IPS-11a (cell line): ENCODE data around the gene ACYP2.

Experiments used
- H3K4me3 ChIP-seq: one replicate; pipeline ENCODE4 v1.5.1; 2013; ENCODE audit warnings: low read depth, low read length, control low read depth

ACYP2 gene

GRCh38 chr2:54149638-54150441 is 34.4 kb downstream of the ACYP2 start:
- no peak overlapping the region for H3K4me3 ChIP-seq

- H3K4me3 ChIP-seq, result no peak overlapping the region
Observed at GRCh38 chr2:54158311-54158710, 42.9 kb downstream of the ACYP2 start.

GRCh38 chr2:54161660-54162424 is 46.4 kb downstream of the ACYP2 start:
- no peak overlapping the region for H3K4me3 ChIP-seq

- H3K4me3 ChIP-seq, result no peak overlapping the region
Observed at GRCh38 chr2:54164106-54164505, 48.7 kb downstream of the ACYP2 start.

GRCh38 chr2:54166121-54166773 is 50.8 kb downstream of the ACYP2 start:
- H3K4me3 ChIP-seq, result no peak overlapping the region

- H3K4me3 ChIP-seq, result no peak overlapping the region
Observed at GRCh38 chr2:54176577-54176976, 61.2 kb downstream of the ACYP2 start.

- no peak overlapping the region for H3K4me3 ChIP-seq
Observed at GRCh38 chr2:54183281-54183680, 67.9 kb downstream of the ACYP2 start.

- no peak overlapping the region for H3K4me3 ChIP-seq
Observed at GRCh38 chr2:54183972-54184371, 68.6 kb downstream of the ACYP2 start.

- H3K4me3 ChIP-seq, result no peak overlapping the region
Observed at GRCh38 chr2:54185105-54185504, 69.7 kb downstream of the ACYP2 start.

- no peak overlapping the region for H3K4me3 ChIP-seq
Observed at GRCh38 chr2:54187331-54187730, 71.9 kb downstream of the ACYP2 start.

- H3K4me3 ChIP-seq, result no peak overlapping the region
Observed at GRCh38 chr2:54189539-54189938, 74.1 kb downstream of the ACYP2 start.

- no peak overlapping the region for H3K4me3 ChIP-seq
Observed at GRCh38 chr2:54191361-54192135, 76.1 kb downstream of the ACYP2 start.

GRCh38 chr2:54194761-54195750 is 79.6 kb downstream of the ACYP2 start:
- H3K4me3 ChIP-seq, result no peak overlapping the region

GRCh38 chr2:54196646-54197045 is 81.2 kb downstream of the ACYP2 start:
- no peak overlapping the region for H3K4me3 ChIP-seq

- H3K4me3 ChIP-seq, result no peak overlapping the region
Observed at GRCh38 chr2:54204476-54204875, 89.1 kb downstream of the ACYP2 start.

GRCh38 chr2:54206596-54206995 is 91.2 kb downstream of the ACYP2 start:
- H3K4me3 ChIP-seq, result no peak overlapping the region

GRCh38 chr2:54207666-54208195 is 92.3 kb downstream of the ACYP2 start:
- H3K4me3 ChIP-seq, result no peak overlapping the region

GRCh38 chr2:54208364-54209240 is 93.2 kb downstream of the ACYP2 start:
- no peak overlapping the region for H3K4me3 ChIP-seq

- no peak overlapping the region for H3K4me3 ChIP-seq
Observed at GRCh38 chr2:54209379-54209778, 94.0 kb downstream of the ACYP2 start.
